B cell (primary cell): ENCODE results near the gene ARMC5.

ENCODE experiments used
- CTCF ChIP-seq: fragments of 200-600 bp; IDR thresholded peaks from one replicate; pipeline ENCODE4 v1.8.0; 2022; ENCODE audit warnings: antibody characterized with exemption, mild to moderate bottlenecking
- EZH2 ChIP-seq: IDR thresholded peaks from 2 replicates; pipeline ENCODE4 v1.6.1; 2012; ENCODE audit warnings: borderline replicate concordance, low read depth, mild to moderate bottlenecking, moderate library complexity, low read length; ENCODE audit not compliant: insufficient read depth, poor library complexity, severe bottlenecking

DNA sequence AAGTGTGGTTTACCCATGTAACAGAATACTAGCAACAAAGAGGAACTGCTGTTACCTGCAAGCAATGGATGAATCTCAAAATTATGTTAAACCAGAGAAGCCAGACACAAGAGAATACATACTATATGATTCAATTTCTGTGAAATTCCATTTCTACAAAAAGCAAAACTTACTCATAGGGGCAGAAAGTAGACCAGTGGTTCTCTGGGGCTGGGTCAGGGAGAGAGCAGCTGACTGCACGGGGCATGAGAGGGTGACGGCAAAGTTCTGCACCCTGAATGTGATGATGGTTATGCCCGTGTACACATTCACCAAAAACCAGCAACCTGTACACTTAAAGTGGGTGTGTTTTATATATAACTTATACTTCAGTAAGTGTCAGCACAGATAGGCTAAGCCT lies 19.8 kb upstream of the ARMC5 start:
- TF ChIP-seq CTCF (no peak), EZH2 (no peak)
